Ammon's horn (tissue), 1 donor: ENCODE data around the gene ID4.

Experiments
- DNase-seq: peaks from one replicate; pipeline ENCODE4 v3.0.0-alpha.2; 2016; ENCODE audit warnings: low spot score

The ID4 gene

GRCh38 chr6:19860235-19860877 lies 23.2 kb downstream of the ID4 start:
- no peak for DNase-seq

- DNase-seq = no peak
Observed at GRCh38 chr6:19864285-19864684, 27.1 kb downstream of the ID4 start.

- no peak for DNase-seq
Observed at GRCh38 chr6:19865178-19865577, 28.0 kb downstream of the ID4 start.

DNA sequence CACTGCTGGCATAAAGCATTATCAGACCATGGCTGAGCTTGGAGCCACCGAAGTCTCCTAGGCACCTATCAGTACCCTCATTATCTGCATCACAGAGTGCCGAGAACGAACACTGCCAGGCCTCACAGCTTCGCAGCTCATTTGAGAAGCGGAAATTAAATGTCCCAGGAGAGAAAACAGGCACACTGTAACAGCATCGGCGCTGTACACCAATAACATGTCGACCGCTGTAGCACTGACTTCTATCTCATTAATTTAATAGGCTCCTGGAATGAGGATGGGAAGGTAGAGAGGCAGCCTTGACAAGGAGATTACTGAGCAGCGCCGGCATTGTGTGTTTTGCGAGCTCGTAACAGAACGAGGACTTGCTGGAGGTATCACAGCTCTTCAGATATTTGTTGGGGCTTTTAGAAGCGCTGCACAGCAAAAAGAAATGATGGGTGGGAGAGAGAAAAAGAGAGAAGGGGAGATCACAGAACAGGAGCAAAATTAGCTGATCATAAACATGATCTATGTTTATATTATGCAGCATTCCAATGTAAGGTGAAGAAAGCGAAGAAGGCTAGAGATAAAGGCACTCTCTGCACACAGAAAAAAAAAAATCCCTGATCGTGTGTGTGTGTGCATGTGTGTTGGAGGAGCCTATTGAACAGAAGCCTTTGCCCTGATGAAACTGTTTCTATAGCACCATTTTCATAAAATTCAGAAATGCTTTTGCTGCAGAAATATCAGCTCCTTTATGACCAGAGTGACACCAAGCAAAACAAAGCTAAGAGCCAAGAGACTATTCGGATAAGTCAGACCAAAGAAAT lies 29.2 kb downstream of the ID4 start:
- DNase-seq = no peak

DNA sequence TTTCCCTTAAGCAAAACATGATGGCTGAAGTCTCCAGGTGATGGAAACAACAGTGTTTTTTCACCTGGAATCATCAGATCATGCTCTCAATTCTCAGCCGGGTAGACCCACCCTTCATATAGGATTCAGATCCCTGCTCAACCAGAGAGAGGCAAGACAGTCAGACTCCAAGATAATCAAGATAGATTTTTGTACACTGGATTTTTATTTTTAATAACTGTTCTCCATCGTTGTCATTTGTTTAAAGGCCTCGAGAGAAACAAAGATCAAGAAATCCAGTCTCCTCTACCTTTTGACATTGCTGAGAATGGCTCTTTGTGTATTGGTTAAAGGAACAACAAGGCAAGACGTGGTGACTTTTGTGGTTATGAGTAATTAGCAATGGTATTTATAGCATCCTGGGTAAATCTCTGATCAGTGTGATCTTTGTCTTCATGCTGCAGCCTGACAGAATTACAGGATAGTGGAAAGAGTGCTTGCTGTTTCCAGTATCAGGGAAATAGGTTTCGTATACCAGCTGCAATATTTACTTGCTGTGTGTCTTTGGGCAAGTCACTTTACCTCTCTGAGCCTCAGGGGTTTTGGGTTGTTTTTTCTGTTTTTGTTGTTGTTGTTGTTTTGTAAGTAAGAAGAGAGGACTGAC lies 29.9 kb downstream of the ID4 start:
- no peak for DNase-seq

GRCh38 chr6:19869464-19869863 lies 32.3 kb downstream of the ID4 start:
- DNase-seq = no peak

GRCh38 chr6:19870322-19870721 lies 33.2 kb downstream of the ID4 start:
- DNase-seq = no peak

DNA sequence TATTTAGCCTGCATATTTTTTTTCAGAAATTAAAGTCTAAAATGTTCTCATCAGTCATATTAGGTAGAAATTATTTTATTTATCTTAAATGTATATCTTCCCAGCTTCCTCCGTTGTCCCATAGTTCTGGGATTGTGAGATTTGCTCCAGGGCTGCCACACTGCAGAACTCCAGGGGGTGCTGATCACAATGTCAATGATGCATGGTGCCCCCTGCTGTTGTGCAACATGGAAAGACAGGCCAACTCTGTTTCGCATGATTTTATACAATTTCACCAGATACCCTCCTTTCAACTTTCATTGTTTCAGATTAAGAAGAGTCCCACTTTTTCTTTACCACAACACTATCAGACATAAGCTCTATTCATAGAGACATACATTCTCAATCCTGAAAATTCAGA lies 35.9 kb downstream of the ID4 start:
- no peak for DNase-seq

GRCh38 chr6:19876672-19877071 lies 39.5 kb downstream of the ID4 start:
- DNase-seq = no peak

DNA sequence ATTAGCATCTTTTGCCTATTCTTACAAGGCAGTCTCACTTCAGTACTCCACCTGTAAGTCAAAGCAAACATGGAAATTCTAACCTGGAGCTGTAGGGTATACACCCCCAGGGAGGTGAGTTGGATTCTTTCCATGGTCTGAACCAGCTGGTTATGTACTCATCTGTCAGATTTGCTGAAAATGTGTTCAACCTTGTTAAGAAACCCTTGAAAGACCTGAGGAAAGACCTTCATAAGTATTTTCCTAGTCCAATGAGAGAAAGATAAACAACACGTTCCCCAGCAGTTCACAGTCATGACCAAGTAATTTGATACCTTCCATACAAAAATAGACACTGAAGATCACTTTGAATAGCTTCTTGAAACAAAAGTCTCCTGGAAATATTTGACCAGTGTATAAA lies 42.5 kb downstream of the ID4 start:
- DNase-seq = no peak

DNA sequence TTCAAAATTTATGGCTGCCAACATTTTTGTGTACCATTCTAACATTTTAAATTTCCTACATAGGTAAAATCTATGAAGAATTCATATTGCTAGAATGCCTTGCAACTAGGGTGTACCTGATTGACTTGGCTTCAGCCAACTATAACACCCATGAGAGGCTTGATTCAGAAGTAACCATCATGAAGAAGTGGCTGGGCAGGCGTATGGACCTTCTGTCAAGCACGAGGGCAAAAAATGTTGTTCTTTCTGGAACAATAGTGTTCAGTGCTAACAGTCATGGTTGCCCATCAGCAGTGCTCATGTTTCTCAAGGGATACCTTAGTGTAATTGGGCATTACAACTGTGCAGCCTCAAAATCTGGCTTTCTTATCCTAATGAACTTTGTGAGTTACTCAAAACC lies 42.9 kb downstream of the ID4 start:
- DNase-seq = no peak

- no peak for DNase-seq
Observed at GRCh38 chr6:19891451-19891850, 54.3 kb downstream of the ID4 start.
